ENCODE results near the gene ZNF784. TPM values are rescaled to one million over a fixed set of nuclear protein-coding genes. Genes with fewer than 3 reads are reported as not detected.

Gene ZNF784
- total and polyA plus RNA-seq, 2 of the 8 experiments (the other 6 are each of a cell fraction or from before 2014, with no cell fraction given), result 6.5 to 8.0 TPM

- TF ChIP-seq CEBPB (IDR thresholded peaks at IDR 0.05; ENCODE audit: low read depth, low read length), result no peak
- TF ChIP-seq CHD1 (IDR thresholded peaks at IDR 0.05; ENCODE audit: low read depth, low read length), result peak; percentile 94
- TF ChIP-seq ATF3 (IDR thresholded peaks at IDR 0.05; ENCODE audit: insufficient read depth, low read depth, low read length), result no peak
- no peak for TF ChIP-seq CBX5 (IDR thresholded peaks at IDR 0.05; ENCODE audit: low read depth, low read length)
- TF ChIP-seq SP4 (IDR thresholded peaks at IDR 0.05; ENCODE audit: low read length), result no peak
- TF ChIP-seq BCL11A (IDR thresholded peaks at IDR 0.05; ENCODE audit: low read depth in 2 of 2, low read length in 2 of 2), result no peak
- no peak for TF ChIP-seq USF2 (IDR thresholded peaks at IDR 0.05; ENCODE audit: low read length)
- TF ChIP-seq SP1 (IDR thresholded peaks at IDR 0.05; ENCODE audit: low read depth, low read length), result 0 out of 2 replicates have a peak, but pooled peaks have one; percentile 54
- TF ChIP-seq EP300 (IDR thresholded peaks at IDR 0.05; ENCODE audit: borderline replicate concordance in 1 of 2, low read depth in 2 of 2, low read length in 2 of 2), result peak in 1 of 2 experiments; percentile 99; a peak in 2 of 3 replicates
- TF ChIP-seq EZH2 (IDR thresholded peaks at IDR 0.05; ENCODE audit: low read depth, low read length, severe bottlenecking), result no peak
- TF ChIP-seq E2F6 (IDR thresholded peaks at IDR 0.05), result no peak
- TF ChIP-seq KDM4A (IDR thresholded peaks at IDR 0.05; ENCODE audit: low read depth, low read length, severe bottlenecking), result no peak
- no peak for TF ChIP-seq TCF12 (IDR thresholded peaks at IDR 0.05; ENCODE audit: low read depth, low read length)
- no peak for TF ChIP-seq CREB1 (IDR thresholded peaks at IDR 0.05)
- TF ChIP-seq RBBP5 (IDR thresholded peaks at IDR 0.05; ENCODE audit: borderline replicate concordance, low read depth, low read length), result no peak
- no peak for TF ChIP-seq NANOG (IDR thresholded peaks at IDR 0.05; ENCODE audit: insufficient read depth, low read depth, low read length, poor library complexity, severe bottlenecking)
- TF ChIP-seq JUN (IDR thresholded peaks at IDR 0.05; ENCODE audit: low read depth, low read length), result no peak
Observed at GRCh38 chr19:55591555-55591954, 32.8 kb downstream of the ZNF784 start (continued).
